ENCODE measurements around the gene SLC25A52. TPM values are rescaled to one million over a fixed set of nuclear protein-coding genes. Genes with fewer than 3 reads are reported as not detected.

The SLC25A52 gene
- total RNA-seq, 1 donor from 2014 or later = not detected

DNA sequence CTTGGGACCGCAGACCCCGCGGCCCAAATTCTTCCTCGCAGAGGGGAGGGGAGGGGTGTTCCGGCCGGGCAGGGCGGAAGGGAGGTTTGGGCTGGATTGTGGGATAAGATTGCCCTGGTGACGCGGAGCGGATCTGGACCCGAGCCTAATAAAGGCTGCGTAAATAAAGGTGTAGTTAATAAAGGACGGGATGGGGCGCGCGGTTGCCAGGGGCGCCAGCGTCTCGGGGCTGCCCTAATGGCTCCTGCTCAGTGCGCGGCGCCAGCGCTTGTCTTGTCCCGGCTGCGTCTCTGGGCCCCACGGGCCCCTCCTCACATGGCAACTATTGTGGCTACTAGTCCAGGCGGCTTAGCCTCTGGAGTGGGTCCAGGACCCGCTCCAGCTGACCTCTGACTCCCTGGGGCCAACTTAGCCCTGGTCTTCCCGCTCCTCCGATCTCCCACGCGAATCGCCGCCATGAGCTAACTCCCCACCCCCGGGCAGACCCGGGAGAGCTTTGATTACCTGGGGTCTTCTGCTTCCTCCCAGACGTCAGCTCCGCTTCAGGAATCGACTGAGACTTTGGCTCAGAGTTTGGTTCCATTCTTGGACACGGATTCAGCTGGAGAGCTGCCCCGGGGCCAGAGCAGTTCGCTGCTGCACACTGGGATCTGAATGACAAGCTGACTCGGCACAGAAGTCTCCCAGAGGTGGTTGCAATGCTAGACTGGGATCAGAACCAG is 36.5 kb downstream of the SLC25A52 start:
- Mint-ChIP-seq H3K4me1 (ENCODE audit: low read depth, unreplicated experiment) (peaks cover 3% of the 10 kb centered on the region), H3K4me3 (ENCODE audit: unreplicated experiment) (no peak overlapping the region), H3K27ac (ENCODE audit: unreplicated experiment) (no peak overlapping the region), H3K9me3 (ENCODE audit: unreplicated experiment) (no peaks in the 10 kb centered on the region), H3K27me3 (ENCODE audit: low read depth, unreplicated experiment) (peaks cover 17% of the 10 kb centered on the region), H3K36me3 (ENCODE audit: low read depth, unreplicated experiment) (no peaks in the 10 kb centered on the region)
- H3K9ac ChIP-seq (ENCODE audit: low read length) = peak overlapping the region; percentile 16
- no peaks in the 10 kb centered on the region for H3K36me3 ChIP-seq (ENCODE audit: insufficient read depth, low read length)
- H3K4me2 ChIP-seq (ENCODE audit: low read length) = peak overlapping the region; percentile 85
- peaks cover 2% of the 10 kb centered on the region for H3K27me3 ChIP-seq (ENCODE audit: insufficient read depth, low read length)
- no peak overlapping the region for H3K27ac ChIP-seq (ENCODE audit: low read depth, low read length)
- peak overlapping the region; percentile 53 for H3K4me3 ChIP-seq (ENCODE audit: insufficient read depth, low read depth, low read length)
- no peak for FAIRE-seq
- H3K79me2 ChIP-seq (ENCODE audit: insufficient read depth, low read length) = no peaks in the 10 kb centered on the region
- peak overlapping the region; percentile 78 for H2AFZ ChIP-seq (ENCODE audit: low read depth, low read length)
- no peaks in the 10 kb centered on the region for H3K9me3 ChIP-seq (ENCODE audit: insufficient read depth, low read depth, low read length)
- DNase-seq (ENCODE audit: low read depth) = peak; percentile 3
- TF ChIP-seq, protein P1, sequence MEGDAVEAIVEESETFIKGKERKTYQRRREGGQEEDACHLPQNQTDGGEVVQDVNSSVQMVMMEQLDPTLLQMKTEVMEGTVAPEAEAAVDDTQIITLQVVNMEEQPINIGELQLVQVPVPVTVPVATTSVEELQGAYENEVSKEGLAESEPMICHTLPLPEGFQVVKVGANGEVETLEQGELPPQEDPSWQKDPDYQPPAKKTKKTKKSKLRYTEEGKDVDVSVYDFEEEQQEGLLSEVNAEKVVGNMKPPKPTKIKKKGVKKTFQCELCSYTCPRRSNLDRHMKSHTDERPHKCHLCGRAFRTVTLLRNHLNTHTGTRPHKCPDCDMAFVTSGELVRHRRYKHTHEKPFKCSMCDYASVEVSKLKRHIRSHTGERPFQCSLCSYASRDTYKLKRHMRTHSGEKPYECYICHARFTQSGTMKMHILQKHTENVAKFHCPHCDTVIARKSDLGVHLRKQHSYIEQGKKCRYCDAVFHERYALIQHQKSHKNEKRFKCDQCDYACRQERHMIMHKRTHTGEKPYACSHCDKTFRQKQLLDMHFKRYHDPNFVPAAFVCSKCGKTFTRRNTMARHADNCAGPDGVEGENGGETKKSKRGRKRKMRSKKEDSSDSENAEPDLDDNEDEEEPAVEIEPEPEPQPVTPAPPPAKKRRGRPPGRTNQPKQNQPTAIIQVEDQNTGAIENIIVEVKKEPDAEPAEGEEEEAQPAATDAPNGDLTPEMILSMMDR (IDR thresholded peaks at IDR 0.05; ENCODE audit: insufficient read depth, low read depth, low read length) = no peak
- no peak for TF ChIP-seq EZH2 (IDR thresholded peaks at IDR 0.05; ENCODE audit: insufficient read depth, low read length)
- no peaks in the 10 kb centered on the region for H4K20me1 ChIP-seq (ENCODE audit: insufficient read depth, low read length)
- H3K4me1 ChIP-seq (ENCODE audit: insufficient read depth, low read length) = no peaks in the 10 kb centered on the region

GRCh38 chr18:31723639-31723989 is 37.1 kb downstream of the SLC25A52 start:
- Mint-ChIP-seq H3K4me1 (ENCODE audit: low read depth, unreplicated experiment) (peaks cover 3% of the 10 kb centered on the region), H3K27me3 (ENCODE audit: low read depth, unreplicated experiment) (peaks cover 17% of the 10 kb centered on the region), H3K4me3 (ENCODE audit: unreplicated experiment) (no peak overlapping the region), H3K9me3 (ENCODE audit: unreplicated experiment) (no peaks in the 10 kb centered on the region), H3K36me3 (ENCODE audit: low read depth, unreplicated experiment) (no peaks in the 10 kb centered on the region), H3K27ac (ENCODE audit: unreplicated experiment) (no peak overlapping the region)
- TF ChIP-seq EZH2 (IDR thresholded peaks at IDR 0.05; ENCODE audit: insufficient read depth, low read length) = no peak
- TF ChIP-seq, protein P1 (IDR thresholded peaks at IDR 0.05; ENCODE audit: insufficient read depth, low read depth, low read length) = no peak
- H4K20me1 ChIP-seq (ENCODE audit: insufficient read depth, low read length) = no peaks in the 10 kb centered on the region
- no peaks in the 10 kb centered on the region for H3K79me2 ChIP-seq (ENCODE audit: insufficient read depth, low read length)
- FAIRE-seq (no peak), DNase-seq (ENCODE audit: low read depth) (no peak)
- H3K4me1 ChIP-seq (ENCODE audit: insufficient read depth, low read length) = no peaks in the 10 kb centered on the region
- no peak overlapping the region for H3K27ac ChIP-seq (ENCODE audit: low read depth, low read length)
- peaks cover 2% of the 10 kb centered on the region for H3K27me3 ChIP-seq (ENCODE audit: insufficient read depth, low read length)
- peak overlapping the region; percentile 85 for H3K4me2 ChIP-seq (ENCODE audit: low read length)
- H3K4me3 ChIP-seq (ENCODE audit: insufficient read depth, low read depth, low read length) = peak overlapping the region; percentile 53
- H2AFZ ChIP-seq (ENCODE audit: low read depth, low read length) = peak overlapping the region; percentile 78
- H3K36me3 ChIP-seq (ENCODE audit: insufficient read depth, low read length) = no peaks in the 10 kb centered on the region
- H3K9ac ChIP-seq (ENCODE audit: low read length) = no peak overlapping the region
- H3K9me3 ChIP-seq (ENCODE audit: insufficient read depth, low read depth, low read length) = no peaks in the 10 kb centered on the region

GRCh38 chr18:31722369-31722957 is 38.2 kb downstream of the SLC25A52 start:
- DNase-seq (ENCODE audit: low read depth) (peak; percentile 36), FAIRE-seq (no peak)
- peaks cover 3% of the 10 kb centered on the region for H3K4me1 Mint-ChIP-seq (ENCODE audit: low read depth, unreplicated experiment)
- Histone ChIP-seq H4K20me1 (ENCODE audit: insufficient read depth, low read length) (no peaks in the 10 kb centered on the region), H3K4me3 (ENCODE audit: insufficient read depth, low read depth, low read length) (no peak overlapping the region), H3K4me2 (ENCODE audit: low read length) (no peak overlapping the region), H3K79me2 (ENCODE audit: insufficient read depth, low read length) (no peaks in the 10 kb centered on the region), H3K9me3 (ENCODE audit: insufficient read depth, low read depth, low read length) (no peaks in the 10 kb centered on the region), H3K36me3 (ENCODE audit: insufficient read depth, low read length) (no peaks in the 10 kb centered on the region), H3K27me3 (ENCODE audit: insufficient read depth, low read length) (peaks cover 2% of the 10 kb centered on the region), H2AFZ (ENCODE audit: low read depth, low read length) (no peak overlapping the region), H3K4me1 (ENCODE audit: insufficient read depth, low read length) (no peaks in the 10 kb centered on the region), H3K9ac (ENCODE audit: low read length) (no peak overlapping the region), H3K27ac (ENCODE audit: low read depth, low read length) (no peak overlapping the region)
- H3K4me3 Mint-ChIP-seq (ENCODE audit: unreplicated experiment) = no peak overlapping the region
- no peak overlapping the region for H3K27ac Mint-ChIP-seq (ENCODE audit: unreplicated experiment)
- H3K27me3 Mint-ChIP-seq (ENCODE audit: low read depth, unreplicated experiment) = peaks cover 16% of the 10 kb centered on the region
- no peaks in the 10 kb centered on the region for H3K36me3 Mint-ChIP-seq (ENCODE audit: low read depth, unreplicated experiment)
- no peaks in the 10 kb centered on the region for H3K9me3 Mint-ChIP-seq (ENCODE audit: unreplicated experiment)
- TF ChIP-seq, protein P1 (IDR thresholded peaks at IDR 0.05; ENCODE audit: insufficient read depth, low read depth, low read length) = peak; percentile 95
- no peak for TF ChIP-seq EZH2 (IDR thresholded peaks at IDR 0.05; ENCODE audit: insufficient read depth, low read length)
